CD4-positive, alpha-beta T cell treated with Interleukin-6 at 100 ng/mL for 8 hours (primary cell): ENCODE results near the gene BAHCC1.

Experiments
- DNase-seq: peaks from one replicate; pipeline ENCODE4 v3.0.0-alpha.2; 2020; ENCODE audit warnings: mixed read lengths, low spot score

Gene BAHCC1

DNA sequence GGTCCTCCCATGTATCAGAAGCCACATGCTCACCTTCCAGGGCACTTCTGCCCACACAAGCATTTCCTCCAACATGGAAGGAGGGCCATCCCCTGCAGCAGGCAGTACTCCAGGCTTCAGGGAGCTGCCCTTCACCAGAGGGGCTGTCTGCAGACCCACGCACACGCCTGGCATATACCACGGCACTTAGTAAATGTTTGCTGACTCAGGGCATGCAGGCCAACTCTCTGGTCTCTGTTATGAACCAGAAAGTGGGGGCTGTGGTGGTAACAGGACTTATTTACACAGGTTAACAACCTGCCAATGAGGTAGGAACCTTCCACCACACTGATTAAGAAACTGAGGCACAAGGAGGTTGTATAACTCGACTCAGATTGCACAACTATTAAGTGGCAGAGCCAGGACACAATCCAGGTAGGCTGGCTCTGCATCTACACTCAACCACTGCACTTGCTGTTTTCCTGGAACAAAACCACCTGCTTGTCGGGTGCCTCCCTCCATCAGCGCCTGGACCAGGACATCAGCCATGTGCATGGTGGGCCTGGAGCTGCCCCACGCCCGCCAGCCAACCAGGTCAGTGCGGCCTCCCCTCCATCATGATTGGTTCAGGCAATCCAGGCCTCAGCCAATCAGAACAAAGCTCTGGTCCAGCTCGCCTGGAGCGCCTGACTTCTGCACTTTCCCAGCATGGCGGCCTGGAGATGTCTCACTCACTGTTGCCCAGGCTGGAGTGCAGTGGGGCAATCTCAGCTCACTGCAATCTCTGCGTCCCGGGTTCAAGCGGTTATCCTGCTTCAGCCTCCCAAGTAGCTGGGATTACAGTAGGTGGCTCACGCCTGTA, 98.2 kb downstream of the BAHCC1 start:
- no peak for DNase-seq

- DNase-seq = no peak
These were observed 99.5 kb downstream of the BAHCC1 start for GRCh38 chr17:81494626-81495377.

GRCh38 chr17:81498953-81499600, 103.8 kb downstream of the BAHCC1 start:
- no peak for DNase-seq

- no peak for DNase-seq
These were observed 104.3 kb downstream of the BAHCC1 start for GRCh38 chr17:81499601-81499970.

GRCh38 chr17:81500047-81500446, 104.8 kb downstream of the BAHCC1 start:
- DNase-seq = no peak

DNA sequence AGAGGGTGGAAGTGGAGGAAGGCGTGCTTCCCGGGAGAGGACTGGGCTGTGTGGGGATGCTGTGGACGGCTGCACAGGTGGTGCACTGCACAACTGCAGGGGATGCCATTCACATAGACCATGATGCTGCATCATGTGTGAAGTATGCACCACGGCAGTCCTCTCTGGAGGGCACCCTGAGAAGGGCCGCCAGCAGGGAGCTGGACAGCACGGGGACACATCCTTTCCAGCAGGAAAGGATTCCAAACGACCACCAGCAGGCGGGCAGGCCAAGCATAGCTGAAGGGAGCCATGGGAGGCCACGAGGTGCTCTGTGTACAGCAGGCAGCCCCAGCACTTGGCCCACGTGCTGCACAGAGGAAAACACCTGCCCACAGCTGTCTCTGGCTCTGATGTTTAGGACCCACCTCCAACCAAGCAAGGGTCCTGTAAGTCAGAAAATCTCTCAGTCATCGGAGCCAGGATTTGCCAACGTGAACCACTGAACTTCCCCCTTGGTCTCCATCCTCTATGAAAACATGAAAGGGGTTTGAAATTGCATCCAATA, 107.3 kb downstream of the BAHCC1 start:
- no peak for DNase-seq

DNA sequence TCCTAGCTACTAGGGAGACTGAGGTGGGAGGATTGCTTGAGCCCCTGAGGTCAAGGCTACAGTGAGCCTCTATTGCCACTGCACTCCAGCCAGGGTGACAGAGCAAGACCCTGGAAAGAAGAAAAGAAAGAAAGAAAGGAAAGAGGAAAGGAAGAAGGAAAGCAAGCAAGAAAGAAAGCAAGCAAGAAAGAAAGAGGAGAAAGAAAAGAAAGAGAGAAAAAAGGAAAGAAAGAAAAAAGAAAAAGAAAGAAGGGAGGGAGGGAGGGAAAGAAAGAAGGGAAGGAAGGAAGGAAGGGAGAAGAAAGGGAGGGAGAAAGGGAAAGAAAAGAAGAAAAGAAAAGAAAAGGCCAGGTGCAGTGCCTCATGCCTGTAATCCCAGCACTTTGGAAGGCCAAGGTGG, 108.4 kb downstream of the BAHCC1 start:
- no peak for DNase-seq

- DNase-seq = no peak
These were observed 113.5 kb downstream of the BAHCC1 start for GRCh38 chr17:81508639-81509206.

GRCh38 chr17:81509207-81509971, 114.1 kb downstream of the BAHCC1 start:
- peak; percentile 36 for DNase-seq

DNA sequence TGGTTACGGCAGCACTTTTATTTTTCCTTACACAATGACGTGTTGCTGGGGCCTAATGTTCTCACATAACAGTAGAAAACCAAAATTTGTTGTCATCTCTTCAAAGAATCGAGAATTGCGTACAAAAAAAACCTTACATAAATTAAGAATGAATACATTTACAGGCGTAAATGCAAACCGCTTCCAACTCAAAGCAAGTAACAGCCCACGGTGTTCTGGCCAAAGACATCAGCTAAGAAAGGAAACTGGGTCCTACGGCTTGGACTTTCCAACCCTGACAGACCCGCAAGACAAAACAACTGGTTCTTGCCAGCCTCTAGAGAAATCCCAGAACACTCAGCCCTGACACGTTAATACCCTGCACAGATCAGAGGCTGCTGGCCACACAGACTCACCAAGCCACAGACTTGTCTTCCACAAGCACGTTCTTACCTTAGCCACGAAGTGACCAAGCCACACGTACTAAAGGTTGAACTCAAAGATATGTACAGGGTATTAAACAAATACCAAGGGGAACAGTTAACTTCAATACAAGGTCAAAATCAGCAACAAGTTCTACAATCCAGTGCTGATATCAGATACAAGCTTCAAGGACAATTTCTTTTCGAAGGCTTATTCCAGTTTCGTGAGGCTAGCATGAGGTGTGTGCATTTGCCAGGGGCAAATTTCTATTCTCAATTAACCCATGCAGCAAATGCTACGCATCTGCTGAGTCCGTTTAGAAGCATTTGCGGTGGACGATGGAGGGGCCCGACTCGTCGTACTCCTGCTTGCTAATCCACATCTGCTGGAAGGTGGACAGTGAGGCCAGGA, 114.9 kb downstream of the BAHCC1 start:
- DNase-seq = no peak

GRCh38 chr17:81510785-81511553, 115.7 kb downstream of the BAHCC1 start:
- peak; percentile 35 for DNase-seq

DNA sequence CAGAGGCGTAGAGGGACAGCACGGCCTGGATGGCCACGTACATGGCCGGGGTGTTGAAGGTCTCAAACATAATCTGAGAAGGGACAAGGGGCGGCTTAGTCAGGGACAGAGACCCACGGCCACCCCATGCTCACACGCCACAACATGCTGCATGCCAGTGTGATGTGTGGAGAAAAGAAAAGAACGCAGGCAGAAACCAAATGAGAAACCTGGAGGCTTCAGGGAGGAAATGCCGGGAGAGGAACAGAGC, 116.2 kb downstream of the BAHCC1 start:
- DNase-seq = no peak

DNA sequence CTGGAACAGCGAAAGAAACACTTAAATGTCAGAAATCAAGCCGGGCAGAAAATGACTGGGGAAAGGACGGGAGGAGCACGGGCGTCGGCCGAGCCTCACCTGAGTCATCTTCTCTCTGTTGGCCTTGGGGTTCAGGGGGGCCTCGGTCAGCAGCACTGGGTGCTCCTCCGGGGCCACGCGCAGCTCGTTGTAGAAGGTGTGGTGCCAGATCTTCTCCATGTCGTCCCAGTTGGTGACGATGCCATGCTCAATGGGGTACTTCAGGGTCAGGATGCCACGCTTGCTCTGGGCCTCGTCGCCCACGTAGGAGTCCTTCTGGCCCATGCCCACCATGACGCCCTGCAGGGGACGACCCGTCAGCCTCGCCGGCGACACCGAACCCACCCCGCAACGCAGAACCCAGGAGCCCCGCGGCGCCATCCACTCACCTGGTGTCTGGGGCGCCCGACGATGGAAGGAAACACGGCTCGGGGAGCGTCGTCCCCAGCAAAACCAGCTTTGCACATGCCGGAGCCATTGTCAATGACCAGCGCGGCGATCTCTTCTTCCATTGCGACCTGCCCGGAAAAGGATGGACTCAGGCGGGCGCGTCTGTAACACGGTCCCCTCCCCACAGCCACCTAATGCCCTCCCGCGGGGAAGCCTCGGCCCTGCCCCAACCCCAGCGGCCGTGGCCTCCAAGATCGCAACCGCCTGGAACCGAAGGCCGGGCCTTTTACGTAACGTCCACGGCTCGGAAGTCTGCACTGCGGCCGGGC, 116.7 kb downstream of the BAHCC1 start:
- peak; percentile 30 for DNase-seq

DNA sequence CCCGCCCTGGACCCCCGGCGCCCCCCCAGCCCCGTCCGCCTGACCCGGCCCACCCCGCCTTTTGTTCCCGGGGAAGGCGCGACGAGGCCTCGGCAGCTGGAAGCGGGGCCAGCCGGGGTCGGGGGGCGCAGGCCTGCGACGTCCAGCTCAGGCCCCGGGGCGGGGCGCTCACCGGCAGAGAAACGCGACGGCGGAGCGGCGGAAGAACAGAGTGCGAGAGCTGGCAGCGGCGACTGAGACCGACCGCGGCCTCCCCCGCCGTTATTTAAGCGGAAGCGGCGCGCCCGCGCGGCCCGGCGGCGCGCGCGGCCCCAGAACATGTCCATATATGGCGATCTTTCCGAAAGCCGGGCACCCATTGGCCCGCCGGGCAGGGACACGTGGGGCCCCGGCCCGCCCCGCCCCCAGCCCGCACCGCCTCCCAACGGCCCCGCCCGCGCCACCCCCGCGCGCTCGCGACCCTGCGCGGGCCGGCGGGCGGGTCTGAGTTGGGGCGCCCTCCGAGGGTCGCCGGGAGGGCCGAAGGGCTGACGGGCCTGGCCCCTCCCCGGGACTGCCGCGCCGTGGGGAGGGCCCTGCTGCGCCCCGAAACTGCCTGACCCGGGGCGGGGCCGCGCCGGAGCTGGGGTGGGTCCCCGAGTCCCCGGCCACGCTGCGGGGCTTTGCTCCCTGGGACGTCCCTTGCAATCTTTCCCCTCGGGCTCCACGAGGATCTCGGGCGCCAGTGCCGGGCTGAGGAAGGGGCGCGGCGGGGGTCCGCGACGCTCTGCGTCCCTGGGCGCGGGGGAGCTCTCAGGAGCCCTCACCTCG, 117.5 kb downstream of the BAHCC1 start, which contains the start of gene ACTG1:
Gene ACTG1, minus strand, starts transcription at position 238 of the 810 bp plus-strand sequence. CDS start 445 bp downstream, outside the sequence.
- DNase-seq = peak; percentile 93

DNA sequence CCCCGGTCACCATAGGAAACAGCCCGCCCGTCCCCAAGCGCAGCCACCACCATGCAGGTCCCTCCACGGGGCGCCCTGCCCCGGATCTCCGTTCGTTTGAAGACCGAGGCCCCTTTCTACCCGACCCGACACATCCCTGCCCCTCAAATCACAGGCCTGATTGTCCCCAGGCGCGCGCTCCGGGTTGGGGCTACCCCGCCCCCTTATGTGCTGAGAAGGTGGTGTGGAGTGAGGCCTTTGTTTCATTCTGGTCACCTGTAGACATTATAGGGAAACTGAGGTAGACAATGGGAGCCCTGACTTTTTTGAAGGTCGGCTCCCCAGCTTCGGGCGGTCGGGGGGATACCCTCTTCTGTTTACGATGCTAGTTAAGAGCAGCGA, 118.1 kb downstream of the BAHCC1 start:
- peak; percentile 45 for DNase-seq

DNA sequence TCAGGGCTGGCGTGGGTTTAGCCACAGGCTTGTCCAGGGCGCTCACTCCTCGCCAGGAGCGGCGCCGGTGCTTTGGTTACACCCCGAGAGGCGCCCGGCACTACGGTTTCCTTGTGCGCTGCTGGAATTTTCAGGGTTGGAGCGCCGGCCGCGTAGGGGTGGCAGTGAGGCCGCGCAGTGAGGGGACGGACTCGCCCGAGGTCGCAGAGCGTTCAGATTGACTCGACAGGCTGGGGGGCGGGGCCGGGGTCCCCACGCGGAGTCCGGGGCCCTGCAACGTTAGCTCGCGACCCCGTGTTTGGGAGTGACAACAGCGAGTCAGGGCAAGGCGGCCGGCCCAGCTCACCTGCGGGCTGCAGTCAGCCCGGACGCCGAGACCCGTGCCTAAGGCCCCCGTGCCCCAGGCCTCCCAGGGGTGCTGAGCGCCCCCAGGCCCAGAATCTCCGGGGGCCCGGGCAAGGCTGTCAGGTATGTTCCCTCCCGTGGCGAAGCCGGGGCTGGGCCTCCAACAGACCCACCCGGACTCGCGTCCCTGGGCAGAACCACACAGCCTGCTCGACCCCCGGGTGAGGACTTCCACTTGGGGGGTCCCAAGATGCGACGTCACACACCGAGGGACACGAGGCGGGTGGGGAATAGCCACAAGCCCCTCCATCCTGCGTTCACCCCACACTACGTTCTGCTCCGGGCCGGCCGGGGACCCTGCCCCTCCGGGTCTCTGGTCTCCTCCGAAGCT, 118.7 kb downstream of the BAHCC1 start:
- no peak for DNase-seq

DNA sequence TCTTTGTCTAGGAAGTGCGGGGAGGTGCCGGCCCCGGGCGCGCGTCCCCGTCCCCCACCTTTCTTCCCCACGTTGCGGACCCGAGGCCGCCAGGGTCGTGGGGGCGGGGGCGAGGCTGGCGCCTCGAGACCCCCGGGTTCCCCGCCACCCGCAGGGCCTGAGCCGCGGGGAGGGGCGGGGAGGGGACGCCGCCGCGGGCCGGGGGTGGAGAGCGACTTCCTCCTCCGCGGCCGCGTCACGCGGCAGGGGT, 119.2 kb downstream of the BAHCC1 start:
- DNase-seq = no peak
